Caco-2 (cell line): ENCODE results near the gene DSCAM. TPM values are rescaled to one million over a fixed set of nuclear protein-coding genes. Genes with fewer than 3 reads are reported as not detected.

Source experiments
- BruUV-seq: library from RNA; stranded (reverse); fragments of 400-500 nt; replicated peaks from 2 replicates; lab custom pipeline; 2021; lab: Mats Ljungman, UMichigan
- CTCF ChIA-PET: fragments of 300-600 bp; sonication (Branson Sonifier 250); formaldehyde crosslinking; loops from one replicate; lab custom pipeline; 2022; ENCODE audit warnings: antibody characterized with exemption; lab: Charles Lee
- POLR2A ChIA-PET: fragments of 300-600 bp; sonication (Branson Sonifier 250); formaldehyde crosslinking; loops from one replicate; lab custom pipeline; 2022; ENCODE audit warnings: antibody characterized with exemption; lab: Charles Lee
- DNase-seq, 2 experiments: peaks; one replicate each; pipeline versions ENCODE4 v3.0.0 to v3.0.0-alpha.2; 2020 to 2022
- H3K27me3 ChIP-seq: replicated peaks from 2 replicates; pipeline ENCODE4 v1.6.0; 2011; ENCODE audit warnings: low read length; ENCODE audit not compliant: control insufficient read depth, insufficient read depth
- H3K36me3 ChIP-seq: 2 replicates; pipeline ENCODE4 v1.5.1; 2011; ENCODE audit warnings: low read length; ENCODE audit not compliant: control insufficient read depth, insufficient read depth
- H3K4me1 ChIP-seq: fragments of 250-450 bp; sonication (Bioruptor Pico); 2 replicates; pipeline ENCODE4 v1.5.1; 2020; ENCODE audit warnings: mild to moderate bottlenecking
- H3K4me3 ChIP-seq: 2 replicates; pipeline ENCODE4 v1.5.1; 2011; ENCODE audit warnings: low read depth, mild to moderate bottlenecking, control low read depth, low read length
- H3K9me3 ChIP-seq: fragments of 250-450 bp; sonication (Bioruptor Pico); 2 replicates; pipeline ENCODE4 v1.5.1; 2020; ENCODE audit warnings: mild to moderate bottlenecking, moderate library complexity
- H3K27ac Mint-ChIP-seq: one replicate; pipeline ENCODE4 v1.8.0; 2022; ENCODE audit warnings: mixed read lengths; ENCODE audit not compliant: unreplicated experiment
- H3K27me3 Mint-ChIP-seq: one replicate; pipeline ENCODE4 v1.8.0; 2022; ENCODE audit warnings: mixed read lengths; ENCODE audit not compliant: insufficient read depth, unreplicated experiment
- H3K36me3 Mint-ChIP-seq: one replicate; pipeline ENCODE4 v1.8.0; 2022; ENCODE audit warnings: mild to moderate bottlenecking, mixed read lengths; ENCODE audit not compliant: insufficient read depth, unreplicated experiment
- H3K4me1 Mint-ChIP-seq: one replicate; pipeline ENCODE4 v1.8.0; 2022; ENCODE audit warnings: low read depth, mixed read lengths; ENCODE audit not compliant: unreplicated experiment
- H3K4me3 Mint-ChIP-seq: one replicate; pipeline ENCODE4 v1.8.0; 2022; ENCODE audit warnings: mild to moderate bottlenecking, moderate library complexity, mixed read lengths; ENCODE audit not compliant: unreplicated experiment
- H3K9me3 Mint-ChIP-seq: one replicate; pipeline ENCODE4 v1.8.0; 2022; ENCODE audit warnings: mixed read lengths; ENCODE audit not compliant: unreplicated experiment
- intact Hi-C: fragments of 100-400 bp; cut with micrococcal nuclease; formaldehyde crosslinking; loops from one replicate; pipeline ENCODE4 v1.10.0; 2022; ENCODE audit not compliant: unreplicated experiment
- total RNA-seq: library from RNA; stranded (reverse); gene quantifications from 2 replicates; pipeline ENCODE4 v1.2.3, GENCODE V29; 2022
- TF ChIP-seq, protein P1 (sequence below), 2 experiments: fragments of 200-600 bp in 1 of 2; IDR thresholded peaks; 1 replicate in 1 of 2; 2 replicates in 1 of 2; pipeline versions ENCODE4 v1.5.1 to v1.8.0; 2011 to 2022; ENCODE audit warnings: antibody characterized with exemption in 1 of 2, control low read depth in 1 of 2, inconsistent platforms in 1 of 2, low read depth in 1 of 2, low read length in 1 of 2, mild to moderate bottlenecking in 1 of 2, moderate library complexity in 1 of 2; ENCODE audit not compliant: insufficient read depth in 1 of 2, severe bottlenecking in 1 of 2, unreplicated experiment in 1 of 2

DSCAM gene
- total RNA-seq, 1 experiment from 2014 or later: not detected

DNA sequence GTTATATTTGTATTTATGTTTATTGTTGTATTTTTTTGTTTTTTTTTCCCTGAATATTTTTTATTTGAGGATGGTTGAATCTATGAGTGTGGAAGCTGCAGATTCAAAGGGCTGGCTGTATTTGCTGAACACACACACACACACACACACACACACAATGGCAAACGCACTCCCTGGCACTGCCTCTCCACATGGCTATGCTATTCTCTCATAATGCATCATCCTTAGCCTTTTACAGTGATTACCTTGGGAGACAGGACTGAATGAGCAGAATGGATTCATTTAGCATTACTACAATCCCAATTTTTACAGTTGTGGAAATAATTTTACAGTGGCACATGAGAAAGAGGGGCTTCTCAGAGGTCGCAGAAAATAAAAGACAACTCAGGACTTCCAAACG, 589.6 kb downstream of the DSCAM start:
- DNase-seq: no peak
- intact Hi-C loops: no loop called here
- Histone ChIP-seq H3K4me1 (no peaks in the 10 kb centered on the region), H3K36me3 (no peaks in the 10 kb centered on the region), H3K4me3 (no peak overlapping the region), H3K27me3 (no peaks in the 10 kb centered on the region), H3K9me3 (no peaks in the 10 kb centered on the region)
- POLR2A ChIA-PET: no interaction called here
- no peak overlapping the region for H3K4me3 Mint-ChIP-seq
- TF ChIP-seq, protein P1, sequence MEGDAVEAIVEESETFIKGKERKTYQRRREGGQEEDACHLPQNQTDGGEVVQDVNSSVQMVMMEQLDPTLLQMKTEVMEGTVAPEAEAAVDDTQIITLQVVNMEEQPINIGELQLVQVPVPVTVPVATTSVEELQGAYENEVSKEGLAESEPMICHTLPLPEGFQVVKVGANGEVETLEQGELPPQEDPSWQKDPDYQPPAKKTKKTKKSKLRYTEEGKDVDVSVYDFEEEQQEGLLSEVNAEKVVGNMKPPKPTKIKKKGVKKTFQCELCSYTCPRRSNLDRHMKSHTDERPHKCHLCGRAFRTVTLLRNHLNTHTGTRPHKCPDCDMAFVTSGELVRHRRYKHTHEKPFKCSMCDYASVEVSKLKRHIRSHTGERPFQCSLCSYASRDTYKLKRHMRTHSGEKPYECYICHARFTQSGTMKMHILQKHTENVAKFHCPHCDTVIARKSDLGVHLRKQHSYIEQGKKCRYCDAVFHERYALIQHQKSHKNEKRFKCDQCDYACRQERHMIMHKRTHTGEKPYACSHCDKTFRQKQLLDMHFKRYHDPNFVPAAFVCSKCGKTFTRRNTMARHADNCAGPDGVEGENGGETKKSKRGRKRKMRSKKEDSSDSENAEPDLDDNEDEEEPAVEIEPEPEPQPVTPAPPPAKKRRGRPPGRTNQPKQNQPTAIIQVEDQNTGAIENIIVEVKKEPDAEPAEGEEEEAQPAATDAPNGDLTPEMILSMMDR (IDR thresholded peaks at IDR 0.05; ENCODE audit: insufficient read depth in 1 of 2, low read depth in 1 of 2, low read length in 1 of 2, severe bottlenecking in 1 of 2, unreplicated experiment in 1 of 2): no peak
- H3K36me3 Mint-ChIP-seq: no peaks in the 10 kb centered on the region
- no peak overlapping the region for H3K27ac Mint-ChIP-seq
- H3K9me3 Mint-ChIP-seq: no peaks in the 10 kb centered on the region
- no TSS peak for BruUV-seq
- H3K4me1 Mint-ChIP-seq: no peaks in the 10 kb centered on the region
- CTCF ChIA-PET: no interaction called here
- H3K27me3 Mint-ChIP-seq: peaks cover 8% of the 10 kb centered on the region

DNA sequence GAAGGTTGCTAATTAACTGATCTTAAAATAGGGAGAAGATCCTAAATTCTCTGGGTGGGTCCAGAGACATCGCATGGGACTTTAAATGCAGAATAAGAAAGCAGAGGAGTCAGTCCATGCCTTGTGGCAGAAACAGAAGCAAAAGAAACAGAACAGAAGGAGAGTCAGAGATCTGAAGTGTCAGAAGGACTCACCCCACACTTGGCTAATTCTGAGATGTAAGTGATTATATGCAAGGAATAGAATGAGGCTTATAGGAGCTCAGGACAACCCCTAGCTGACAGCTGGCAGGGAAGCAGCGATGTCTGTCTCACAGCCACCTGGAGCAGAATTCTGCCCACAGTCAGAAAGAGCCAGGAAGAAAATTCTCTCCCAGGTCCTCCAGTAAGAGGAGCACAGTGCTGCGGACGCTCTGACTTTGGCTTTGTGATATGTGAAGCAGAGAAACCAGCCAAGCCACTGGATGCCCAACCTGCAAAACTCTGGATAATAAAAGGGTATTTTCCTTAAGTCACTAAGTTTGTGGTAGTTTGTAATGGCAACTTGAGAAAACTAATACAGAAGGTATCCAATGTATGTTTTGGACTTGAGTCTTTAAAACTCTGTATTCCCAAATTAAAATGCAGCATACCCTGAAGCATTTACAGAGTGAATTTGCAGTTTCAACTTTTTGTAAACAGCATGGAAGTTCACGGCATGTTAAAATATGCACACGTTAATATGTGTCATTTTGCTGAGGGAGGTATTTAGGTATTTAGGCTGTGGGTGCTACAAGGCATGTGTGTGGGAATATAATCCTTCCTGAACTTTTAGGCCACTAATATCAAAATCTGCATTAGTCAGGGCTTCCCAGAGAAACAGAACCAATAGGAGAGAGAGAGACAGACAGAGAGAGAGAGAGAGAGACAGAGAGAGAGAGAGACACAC, 591.2 kb downstream of the DSCAM start:
- Mint-ChIP-seq H3K36me3 (no peaks in the 10 kb centered on the region), H3K9me3 (no peaks in the 10 kb centered on the region), H3K4me1 (no peaks in the 10 kb centered on the region), H3K27ac (no peak overlapping the region), H3K27me3 (peaks cover 8% of the 10 kb centered on the region), H3K4me3 (no peak overlapping the region)
- TF ChIP-seq, protein P1 (IDR thresholded peaks at IDR 0.05; ENCODE audit: insufficient read depth in 1 of 2, low read depth in 1 of 2, low read length in 1 of 2, severe bottlenecking in 1 of 2, unreplicated experiment in 1 of 2): no peak
- no peak overlapping the region for H3K4me3 ChIP-seq
- ChIA-PET CTCF (no interaction called here), POLR2A (no interaction called here)
- intact Hi-C loops: no loop called here
- no peaks in the 10 kb centered on the region for H3K9me3 ChIP-seq
- no peaks in the 10 kb centered on the region for H3K27me3 ChIP-seq
- no peaks in the 10 kb centered on the region for H3K4me1 ChIP-seq
- H3K36me3 ChIP-seq: no peaks in the 10 kb centered on the region
- no TSS peak for BruUV-seq
- DNase-seq: no peak

DNA sequence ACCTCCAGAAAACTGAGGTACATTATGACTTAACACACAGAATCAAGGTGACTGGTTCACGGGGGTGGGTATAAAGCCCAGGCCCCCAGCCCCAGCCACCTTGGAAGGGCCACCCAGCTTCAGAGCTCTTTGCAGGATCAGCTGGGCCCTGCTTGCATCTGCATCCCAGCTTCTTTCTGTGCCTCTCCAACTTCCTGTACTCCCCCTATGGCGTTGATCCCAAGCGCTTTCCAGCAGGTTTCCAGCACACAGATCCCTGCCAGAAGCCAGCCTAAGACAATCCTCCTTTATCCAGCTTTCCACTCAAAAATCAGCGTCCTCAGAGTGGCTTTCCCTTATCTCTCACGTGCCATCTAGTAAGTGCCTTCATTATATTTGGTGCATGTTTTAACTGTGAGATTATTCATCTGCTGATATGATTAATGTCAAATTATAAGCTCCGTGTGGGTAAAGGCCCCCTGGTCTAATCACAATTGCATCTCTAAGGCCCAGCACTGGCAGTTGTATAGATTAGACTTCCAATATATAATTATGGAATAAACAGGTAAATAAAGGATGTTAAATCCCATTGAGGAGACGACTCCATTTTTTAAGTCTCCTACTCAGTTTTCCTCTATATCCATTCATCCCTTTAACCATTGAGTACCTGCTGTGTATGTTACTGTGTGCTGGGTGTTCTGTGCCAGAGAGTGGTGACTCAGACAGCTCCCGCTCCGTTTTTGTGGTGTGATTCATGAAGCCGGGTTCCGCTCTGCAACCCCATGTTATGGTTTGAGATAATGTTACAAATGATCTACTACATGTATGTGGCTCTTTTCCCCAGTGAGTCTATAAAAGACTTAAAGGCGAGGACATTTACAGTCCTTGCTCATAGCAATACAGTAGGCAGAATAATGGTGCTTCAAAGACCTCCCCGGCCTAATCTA, 592.2 kb downstream of the DSCAM start:
- H3K36me3 ChIP-seq: no peaks in the 10 kb centered on the region
- TF ChIP-seq, protein P1 (IDR thresholded peaks at IDR 0.05; ENCODE audit: insufficient read depth in 1 of 2, low read depth in 1 of 2, low read length in 1 of 2, severe bottlenecking in 1 of 2, unreplicated experiment in 1 of 2): no peak
- H3K9me3 ChIP-seq: no peaks in the 10 kb centered on the region
- CTCF ChIA-PET: no interaction called here
- no peaks in the 10 kb centered on the region for H3K4me1 ChIP-seq
- H3K27me3 Mint-ChIP-seq: peaks cover 8% of the 10 kb centered on the region
- no peaks in the 10 kb centered on the region for H3K4me1 Mint-ChIP-seq
- DNase-seq: no peak
- BruUV-seq: no TSS peak
- POLR2A ChIA-PET: no interaction called here
- H3K4me3 ChIP-seq: no peak overlapping the region
- no peak overlapping the region for H3K4me3 Mint-ChIP-seq
- H3K27me3 ChIP-seq: no peaks in the 10 kb centered on the region
- H3K36me3 Mint-ChIP-seq: no peaks in the 10 kb centered on the region
- intact Hi-C loops: no loop called here
- H3K27ac Mint-ChIP-seq: no peak overlapping the region
- H3K9me3 Mint-ChIP-seq: no peaks in the 10 kb centered on the region
